ENCODE data around the gene NTRK3. TPM values are rescaled to one million over a fixed set of nuclear protein-coding genes. Genes with fewer than 3 reads are reported as not detected.

The NTRK3 gene
- total RNA-seq, 3 donors from 2014 or later (not counting 1 experiment from before 2014, with no cell fraction given) = not detected

DNA sequence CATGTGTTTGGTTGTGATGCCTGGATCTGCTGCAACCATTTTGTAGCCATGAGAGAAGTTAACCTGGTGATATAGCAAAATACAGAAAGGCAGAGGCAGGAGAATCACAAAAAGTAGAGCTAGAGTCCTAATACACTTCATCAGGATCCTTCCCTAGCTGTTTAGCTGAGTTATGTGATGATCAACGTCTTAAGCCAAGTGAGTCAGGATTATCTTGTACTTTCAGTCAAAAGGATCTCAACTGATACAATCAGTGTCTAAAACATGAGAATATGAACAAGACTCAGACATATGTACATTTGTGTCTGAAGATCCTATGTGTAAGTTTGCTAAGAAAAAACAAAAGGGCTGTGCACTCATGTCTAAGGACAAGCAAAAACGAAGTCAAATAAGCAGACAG lies 236.9 kb downstream of the NTRK3 start:
- no peaks in the 10 kb centered on the region for H3K36me3 Mint-ChIP-seq
- WGBS (ENCODE audit: insufficient coverage) = 73% methylated on average over 2 of the region's 2 CpGs

GRCh38 chr15:88018869-88019641 lies 237.5 kb downstream of the NTRK3 start:
- H3K9me3 ChIP-seq (ENCODE audit: control insufficient read depth, insufficient read depth, low read length) = no peaks in the 10 kb centered on the region
- no peaks in the 10 kb centered on the region for H3K36me3 Mint-ChIP-seq
- intact Hi-C loops (cut with micrococcal nuclease) = no loop called here
- H3K4me1 Mint-ChIP-seq = no peaks in the 10 kb centered on the region
- H3K4me3 ChIP-seq (ENCODE audit: low read length) = no peak overlapping the region
- no peaks in the 10 kb centered on the region for H3K9me3 Mint-ChIP-seq
- DNase-seq = no peak
- H3K4me3 Mint-ChIP-seq = no peak overlapping the region
- H3K27ac Mint-ChIP-seq = no peak overlapping the region
- H3K27ac ChIP-seq (ENCODE audit: low read length) = no peak overlapping the region
- H3K27me3 Mint-ChIP-seq (ENCODE audit: low read depth in 2 of 2) = no peaks in the 10 kb centered on the region
- ATAC-seq = no peak
- no peaks in the 10 kb centered on the region for H3K27me3 ChIP-seq (ENCODE audit: control insufficient read depth, insufficient read depth, low read length)
- H3K36me3 ChIP-seq (ENCODE audit: control insufficient read depth, insufficient read depth, low read length) = no peaks in the 10 kb centered on the region
- WGBS (ENCODE audit: insufficient coverage) = 88% methylated on average over 1 of the region's 1 CpG
- TF ChIP-seq, protein P1, sequence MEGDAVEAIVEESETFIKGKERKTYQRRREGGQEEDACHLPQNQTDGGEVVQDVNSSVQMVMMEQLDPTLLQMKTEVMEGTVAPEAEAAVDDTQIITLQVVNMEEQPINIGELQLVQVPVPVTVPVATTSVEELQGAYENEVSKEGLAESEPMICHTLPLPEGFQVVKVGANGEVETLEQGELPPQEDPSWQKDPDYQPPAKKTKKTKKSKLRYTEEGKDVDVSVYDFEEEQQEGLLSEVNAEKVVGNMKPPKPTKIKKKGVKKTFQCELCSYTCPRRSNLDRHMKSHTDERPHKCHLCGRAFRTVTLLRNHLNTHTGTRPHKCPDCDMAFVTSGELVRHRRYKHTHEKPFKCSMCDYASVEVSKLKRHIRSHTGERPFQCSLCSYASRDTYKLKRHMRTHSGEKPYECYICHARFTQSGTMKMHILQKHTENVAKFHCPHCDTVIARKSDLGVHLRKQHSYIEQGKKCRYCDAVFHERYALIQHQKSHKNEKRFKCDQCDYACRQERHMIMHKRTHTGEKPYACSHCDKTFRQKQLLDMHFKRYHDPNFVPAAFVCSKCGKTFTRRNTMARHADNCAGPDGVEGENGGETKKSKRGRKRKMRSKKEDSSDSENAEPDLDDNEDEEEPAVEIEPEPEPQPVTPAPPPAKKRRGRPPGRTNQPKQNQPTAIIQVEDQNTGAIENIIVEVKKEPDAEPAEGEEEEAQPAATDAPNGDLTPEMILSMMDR (IDR thresholded peaks at IDR 0.05) = no peak
- H3K4me1 ChIP-seq (ENCODE audit: control insufficient read depth, insufficient read depth, low read length) = no peaks in the 10 kb centered on the region

More for the DNA sequence above, 236.9 kb downstream of the NTRK3 start:
- no peak overlapping the region for H3K4me3 ChIP-seq (ENCODE audit: low read length)
- TF ChIP-seq, protein P1 (IDR thresholded peaks at IDR 0.05) = no peak
- DNase-seq (no peak), ATAC-seq (no peak)
- H3K4me3 Mint-ChIP-seq = no peak overlapping the region
- H3K4me1 ChIP-seq (ENCODE audit: control insufficient read depth, insufficient read depth, low read length) = no peaks in the 10 kb centered on the region
- no peak overlapping the region for H3K27ac ChIP-seq (ENCODE audit: low read length)
- H3K27me3 Mint-ChIP-seq (ENCODE audit: low read depth in 2 of 2) = no peaks in the 10 kb centered on the region
- H3K27ac Mint-ChIP-seq = no peak overlapping the region
- H3K9me3 Mint-ChIP-seq = peaks cover 3% of the 10 kb centered on the region in 2 donors
- no peaks in the 10 kb centered on the region for H3K4me1 Mint-ChIP-seq
- no peaks in the 10 kb centered on the region for H3K9me3 ChIP-seq (ENCODE audit: control insufficient read depth, insufficient read depth, low read length)
- intact Hi-C loops (cut with micrococcal nuclease) = no loop called here
- no peaks in the 10 kb centered on the region for H3K36me3 ChIP-seq (ENCODE audit: control insufficient read depth, insufficient read depth, low read length)
- H3K27me3 ChIP-seq (ENCODE audit: control insufficient read depth, insufficient read depth, low read length) = no peaks in the 10 kb centered on the region

GRCh38 chr15:88017753-88018152 lies 238.8 kb downstream of the NTRK3 start:
- 86% methylated on average over 4 of the region's 4 CpGs for WGBS (ENCODE audit: insufficient coverage)

More at GRCh38 chr15:88017753-88018152, 238.8 kb downstream of the NTRK3 start:
- H3K27me3 ChIP-seq (ENCODE audit: control insufficient read depth, insufficient read depth, low read length) = no peaks in the 10 kb centered on the region
- no peak overlapping the region for H3K27ac ChIP-seq (ENCODE audit: low read length)
- DNase-seq = no peak
- H3K27me3 Mint-ChIP-seq (ENCODE audit: low read depth in 2 of 2) = no peaks in the 10 kb centered on the region
- no peaks in the 10 kb centered on the region for H3K36me3 ChIP-seq (ENCODE audit: control insufficient read depth, insufficient read depth, low read length)
- no peaks in the 10 kb centered on the region for H3K9me3 Mint-ChIP-seq
- TF ChIP-seq, protein P1 (IDR thresholded peaks at IDR 0.05) = no peak
- intact Hi-C loops (cut with micrococcal nuclease) = no loop called here
- no peak overlapping the region for H3K4me3 ChIP-seq (ENCODE audit: low read length)
- no peaks in the 10 kb centered on the region for H3K4me1 Mint-ChIP-seq
- no peak for ATAC-seq
- H3K27ac Mint-ChIP-seq = no peak overlapping the region
- H3K9me3 ChIP-seq (ENCODE audit: control insufficient read depth, insufficient read depth, low read length) = no peaks in the 10 kb centered on the region
- H3K4me3 Mint-ChIP-seq = no peak overlapping the region
- no peaks in the 10 kb centered on the region for H3K36me3 Mint-ChIP-seq
- H3K4me1 ChIP-seq (ENCODE audit: control insufficient read depth, insufficient read depth, low read length) = no peaks in the 10 kb centered on the region
